HG03520 (cell line): Measurements from ENCODE around the gene ERI3.

ENCODE experiments used
- ATAC-seq: cut with Tn5 transposase; IDR thresholded peaks from one replicate; pipeline ENCODE4 v1.9.1; 2021; ENCODE audit warnings: mild to moderate bottlenecking, moderate library complexity; ENCODE audit not compliant: unreplicated experiment

ERI3 gene

DNA sequence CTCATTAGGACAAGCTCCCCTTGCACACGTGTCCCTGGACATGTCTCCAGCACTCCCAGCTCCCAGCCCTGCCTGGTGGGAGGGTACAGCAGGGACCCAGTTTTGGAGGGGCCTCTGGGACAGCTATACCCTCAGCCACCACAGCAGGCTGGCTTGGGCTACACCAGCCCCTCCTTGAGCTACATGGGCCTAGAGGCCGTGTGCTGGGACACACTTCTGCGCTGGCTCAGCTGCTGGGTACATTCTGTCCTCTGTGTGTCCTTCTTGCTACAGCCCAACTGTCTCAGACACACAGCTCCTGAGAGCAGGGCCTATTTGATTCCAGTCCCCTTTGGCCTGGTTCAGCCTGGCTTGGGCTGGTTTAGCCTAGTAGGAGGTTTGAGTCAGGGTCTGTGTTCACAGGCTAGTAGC lies 115.1 kb downstream of the ERI3 start:
- ATAC-seq: no peak

DNA sequence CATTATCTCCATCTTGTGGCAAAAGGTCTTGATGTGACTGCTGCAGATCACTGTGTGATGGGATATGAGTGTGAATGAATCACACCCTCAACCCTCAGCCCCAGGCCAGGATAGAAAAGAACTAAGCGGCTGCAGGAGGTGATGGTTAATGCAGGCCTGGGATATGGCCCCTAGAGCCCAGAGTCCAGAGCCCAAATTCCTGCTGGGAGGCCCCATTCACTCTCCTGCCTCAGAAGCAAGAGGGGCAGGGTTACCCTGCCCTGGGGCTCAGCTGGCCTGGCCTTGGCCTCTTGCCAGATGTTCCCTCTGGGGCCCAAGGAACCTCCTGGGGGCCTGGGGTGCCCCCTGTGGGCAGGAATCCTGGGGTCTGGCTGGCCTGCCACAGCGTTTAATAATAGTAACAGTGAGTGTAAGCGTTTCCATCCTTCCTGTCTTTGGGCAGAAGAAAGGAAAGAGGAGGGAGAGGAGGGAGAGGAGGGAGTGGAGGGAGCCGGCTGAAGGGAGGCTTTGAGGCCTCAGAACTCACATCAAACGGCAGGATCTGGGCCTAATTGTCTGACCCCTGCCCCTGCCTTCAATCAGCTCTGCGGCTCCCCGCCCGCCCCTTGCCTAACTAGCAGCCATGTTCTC lies 115.6 kb downstream of the ERI3 start:
- no peak for ATAC-seq

DNA sequence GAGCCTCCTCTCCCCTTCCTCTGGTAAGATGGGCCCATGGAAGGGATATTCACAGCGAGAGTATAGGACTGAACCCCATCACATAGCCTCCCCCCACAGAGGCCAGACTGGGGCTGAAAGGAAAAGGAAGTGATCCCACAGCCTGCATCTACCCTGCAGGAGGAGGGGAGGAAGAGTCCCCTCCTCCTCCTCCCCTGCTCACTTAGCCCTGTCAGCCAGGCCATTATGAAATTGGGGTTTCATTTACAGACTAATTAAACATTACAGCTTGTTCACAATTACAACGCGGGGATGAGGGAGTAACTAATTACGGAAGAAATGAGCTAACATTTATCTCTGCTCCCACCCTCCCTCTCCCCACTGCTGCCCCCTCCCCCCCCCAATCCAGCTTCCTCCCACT lies 116.4 kb downstream of the ERI3 start:
- ATAC-seq: no peak

DNA sequence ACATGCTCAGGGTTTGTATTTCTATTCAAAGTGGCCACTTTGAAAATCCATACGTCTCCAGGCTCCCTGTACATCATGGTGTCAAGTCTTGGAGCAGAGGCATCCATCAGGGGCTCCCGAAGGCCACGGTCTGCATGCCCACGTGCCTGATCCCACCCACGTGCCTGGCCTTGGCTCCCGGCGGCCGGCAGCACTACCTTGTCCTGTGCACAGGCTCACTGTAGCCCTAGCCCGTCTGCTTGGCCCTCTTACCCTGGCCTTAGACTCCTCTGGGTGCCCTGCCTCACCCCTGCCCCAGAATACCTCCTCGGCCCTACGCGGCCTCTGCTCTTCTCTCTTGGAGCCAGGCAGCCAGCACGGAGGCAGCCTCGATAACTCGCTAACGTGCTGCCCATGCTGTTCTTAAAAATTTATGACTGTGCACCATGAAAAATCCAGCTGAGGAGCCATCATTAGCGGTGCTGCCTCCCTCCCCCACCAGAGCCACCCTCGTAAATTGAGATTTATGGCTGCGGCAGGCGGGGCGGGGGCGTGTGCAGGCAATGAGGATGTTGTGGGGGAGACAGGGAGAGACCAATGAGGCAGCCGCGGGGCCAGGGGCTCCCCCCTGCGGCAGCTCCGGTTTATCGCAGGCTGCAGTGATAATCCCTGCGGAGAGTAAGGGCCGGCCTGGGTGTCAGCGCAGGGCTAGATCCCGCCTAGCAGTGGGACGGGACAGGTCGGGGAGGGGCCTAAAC lies 117.2 kb downstream of the ERI3 start:
- no peak for ATAC-seq

DNA sequence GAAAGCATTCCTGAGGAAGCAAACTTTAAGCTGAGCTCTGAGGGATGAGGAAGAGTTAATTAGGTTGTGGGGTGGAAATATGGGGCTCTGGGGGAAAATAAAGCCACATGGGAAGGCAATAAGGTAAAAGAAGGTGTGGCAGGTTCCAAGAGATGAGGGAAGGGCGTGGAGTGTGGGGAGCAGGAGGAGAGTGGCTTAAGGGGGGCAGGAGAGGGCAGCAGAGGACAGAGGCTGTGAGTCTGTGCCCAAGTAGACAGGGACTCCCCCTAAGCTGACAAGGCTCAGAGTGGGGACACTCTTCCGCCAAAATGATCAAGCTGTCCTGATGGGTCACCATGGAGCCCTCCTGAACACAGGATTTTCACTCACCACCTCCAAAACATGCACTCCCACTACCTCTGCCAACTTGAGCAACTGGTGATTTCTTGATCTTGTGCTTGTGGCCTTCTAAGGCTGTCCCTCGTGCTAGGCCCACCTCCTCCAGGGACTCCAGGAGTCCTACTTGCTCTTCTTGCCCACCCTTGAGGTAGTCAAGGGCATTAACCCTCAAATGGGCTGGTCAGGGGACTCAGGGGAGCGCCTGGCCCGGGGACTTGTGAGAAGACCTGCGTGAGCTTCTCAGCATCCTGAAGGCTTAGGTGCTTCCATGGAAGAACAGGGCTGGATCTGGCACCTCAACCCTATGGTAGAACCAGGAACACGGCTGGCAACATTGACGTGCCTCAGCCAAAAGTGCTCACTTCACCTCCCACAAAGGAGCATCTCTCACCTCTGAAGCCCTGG lies 118.4 kb downstream of the ERI3 start:
- no peak for ATAC-seq

DNA sequence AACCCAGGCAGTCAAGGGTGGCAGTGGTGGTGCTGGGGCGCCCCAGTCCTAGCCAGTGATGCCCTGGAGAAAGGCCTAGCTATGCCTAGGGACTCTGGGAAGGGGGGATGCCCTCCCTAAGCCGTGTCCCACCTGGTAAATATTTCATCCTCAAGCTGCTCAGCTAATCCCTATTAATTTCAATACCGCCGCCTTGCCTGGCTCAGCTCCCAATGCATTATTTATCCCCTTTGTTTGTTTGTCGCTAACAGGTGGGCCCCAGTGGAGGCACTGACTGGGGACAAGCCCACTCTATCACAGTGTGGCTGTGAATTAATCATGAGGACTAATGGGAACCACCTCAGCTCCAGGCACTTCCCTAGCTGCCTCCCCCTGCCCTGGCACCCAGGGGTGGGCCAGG lies 119.2 kb downstream of the ERI3 start:
- no peak for ATAC-seq

DNA sequence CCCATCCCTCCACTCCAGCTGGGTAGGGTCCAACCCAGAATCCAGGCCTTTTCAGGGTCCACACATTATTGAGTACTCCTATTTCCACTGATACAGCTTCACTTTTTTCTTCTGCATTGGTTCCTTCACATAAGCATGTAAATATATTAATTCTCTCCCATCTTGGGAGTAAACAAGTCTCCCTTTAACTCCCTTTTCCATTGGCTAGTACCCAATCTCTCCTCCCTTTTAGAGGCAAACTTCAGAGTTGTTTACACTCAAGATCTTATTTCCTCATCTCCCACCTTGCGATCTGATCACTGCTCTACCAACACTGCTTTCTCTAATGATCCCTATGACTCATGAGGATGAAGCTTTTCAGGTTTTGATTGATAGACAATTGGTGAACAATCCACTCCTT lies 121.5 kb downstream of the ERI3 start:
- no peak for ATAC-seq

DNA sequence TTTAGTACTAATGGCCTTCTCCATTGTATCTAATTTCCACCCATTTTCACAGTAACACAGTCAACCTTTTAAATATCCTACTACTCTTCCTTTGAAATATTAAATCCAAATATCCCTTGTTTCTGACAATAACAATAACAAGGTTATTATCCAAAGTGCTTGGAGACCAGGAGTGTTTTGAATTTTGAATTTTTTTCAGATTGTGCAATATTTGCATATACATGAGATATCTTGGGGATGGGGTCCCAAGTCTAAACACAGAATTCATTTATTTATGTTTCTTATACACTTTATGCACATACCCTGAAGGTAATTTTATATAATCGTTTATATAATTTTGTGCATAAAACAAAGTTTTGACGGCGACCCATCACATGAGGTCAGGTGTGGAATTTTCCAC lies 124.3 kb downstream of the ERI3 start:
- no peak for ATAC-seq

DNA sequence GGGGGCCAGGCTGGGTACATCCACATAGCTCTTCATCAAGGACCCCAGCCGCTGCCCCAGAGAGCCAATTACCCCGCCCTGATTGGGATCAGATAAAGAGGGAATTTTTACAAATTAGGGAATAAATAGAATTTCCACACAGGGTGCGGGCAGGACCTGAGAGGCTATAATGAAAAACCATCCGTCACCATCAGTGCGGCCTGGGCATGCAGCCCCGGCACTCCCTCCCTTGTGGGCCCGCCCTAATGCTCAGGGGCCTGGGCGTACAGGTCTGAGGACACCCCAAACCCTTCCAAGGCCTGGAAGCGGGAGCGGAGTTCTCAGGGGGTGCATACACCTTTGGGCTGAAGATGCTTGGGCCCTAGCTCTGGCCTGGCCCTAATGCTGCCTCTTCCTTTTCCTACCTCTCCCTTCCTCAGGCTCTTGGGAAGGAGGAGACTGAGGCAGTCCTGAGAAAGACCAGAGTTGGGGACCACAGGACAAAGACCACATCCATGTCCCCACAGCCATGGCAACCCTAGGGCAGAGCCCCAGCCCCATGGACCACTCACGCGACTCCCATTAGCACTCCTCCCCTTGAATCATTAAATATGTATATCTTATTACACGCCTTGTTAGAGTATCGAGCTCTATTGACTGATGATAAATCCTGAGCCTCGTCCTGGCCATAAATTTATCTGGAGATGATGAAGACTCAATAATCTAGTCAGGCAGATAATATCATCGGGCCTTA lies 125.5 kb downstream of the ERI3 start:
- no peak for ATAC-seq

DNA sequence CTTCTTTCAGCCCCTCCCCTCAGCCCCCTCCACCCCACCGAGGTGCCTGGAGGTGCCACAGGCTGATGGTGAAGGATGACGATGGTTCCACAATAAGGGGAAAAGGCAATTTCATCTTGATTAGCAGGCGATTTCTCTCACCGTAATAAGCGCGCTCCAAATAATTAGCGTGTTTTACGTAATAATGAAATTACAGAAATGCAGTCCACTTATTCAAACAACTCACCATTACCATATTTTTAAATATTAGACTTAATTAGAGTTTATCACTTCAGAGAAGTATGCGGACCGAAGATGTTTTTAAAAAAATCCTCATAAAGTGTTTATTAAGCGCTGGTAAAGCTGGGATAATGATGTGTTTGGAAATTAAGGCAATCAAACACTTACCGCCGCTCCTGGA lies 126.8 kb downstream of the ERI3 start:
- ATAC-seq: no peak

DNA sequence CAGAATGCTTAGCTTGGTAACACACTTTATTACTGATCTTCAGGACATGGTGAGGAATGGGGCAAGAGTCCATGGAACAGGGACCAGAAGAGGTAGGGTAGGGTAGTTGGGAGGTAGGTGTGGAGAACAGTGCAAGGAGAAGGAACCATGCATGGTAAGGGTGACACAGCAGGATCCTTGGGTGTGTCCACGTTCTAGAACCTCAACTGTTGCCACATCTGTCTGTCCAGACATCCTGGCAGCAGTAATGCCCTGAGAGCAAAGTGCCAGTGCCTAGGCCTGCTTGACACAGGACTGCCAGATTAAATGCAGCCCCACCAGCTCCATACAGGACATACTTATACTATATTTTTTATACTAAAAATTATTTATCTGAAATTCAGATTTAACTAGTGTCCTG lies 127.8 kb downstream of the ERI3 start:
- no peak for ATAC-seq

DNA sequence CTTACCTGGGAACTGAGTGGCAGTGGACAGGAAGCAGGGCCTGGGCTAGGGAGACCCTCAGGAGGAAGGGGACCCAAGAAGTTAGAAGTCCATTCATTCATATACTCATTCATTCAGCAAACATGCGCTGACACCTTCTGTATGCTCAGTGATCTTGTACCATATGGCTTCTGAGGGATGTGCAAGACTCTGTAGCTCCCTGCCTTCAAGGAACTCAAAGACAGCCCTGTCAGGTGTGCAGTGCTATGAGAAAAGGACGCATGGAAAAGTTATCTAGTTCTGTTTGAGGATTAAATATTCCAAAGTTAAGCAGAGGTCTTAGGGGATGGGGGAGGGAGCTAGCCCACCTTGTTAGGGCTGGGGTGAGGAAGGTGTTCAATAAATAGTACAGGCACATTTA lies 129.3 kb downstream of the ERI3 start:
- ATAC-seq: no peak

DNA sequence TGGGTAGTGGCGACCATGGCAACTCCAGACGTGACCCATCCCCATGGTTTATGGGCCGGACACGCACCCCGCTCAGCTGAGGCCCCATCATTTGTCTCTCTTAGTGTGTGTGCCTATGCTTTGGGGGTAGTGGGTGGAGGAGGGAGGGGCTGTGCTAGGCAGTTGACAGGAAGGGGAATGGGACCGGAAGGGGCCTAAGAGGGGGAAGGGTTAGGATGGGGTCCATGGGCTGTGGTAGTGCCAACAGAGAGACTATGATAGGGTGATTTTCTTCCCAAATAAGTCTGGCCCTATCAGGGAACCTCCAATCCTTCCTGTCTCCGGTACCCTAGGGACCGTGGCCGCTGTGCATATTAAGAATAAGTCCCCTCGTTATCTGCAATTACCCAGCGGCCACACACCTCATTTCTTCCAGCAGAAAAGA lies 131.9 kb downstream of the ERI3 start:
- ATAC-seq: no peak

DNA sequence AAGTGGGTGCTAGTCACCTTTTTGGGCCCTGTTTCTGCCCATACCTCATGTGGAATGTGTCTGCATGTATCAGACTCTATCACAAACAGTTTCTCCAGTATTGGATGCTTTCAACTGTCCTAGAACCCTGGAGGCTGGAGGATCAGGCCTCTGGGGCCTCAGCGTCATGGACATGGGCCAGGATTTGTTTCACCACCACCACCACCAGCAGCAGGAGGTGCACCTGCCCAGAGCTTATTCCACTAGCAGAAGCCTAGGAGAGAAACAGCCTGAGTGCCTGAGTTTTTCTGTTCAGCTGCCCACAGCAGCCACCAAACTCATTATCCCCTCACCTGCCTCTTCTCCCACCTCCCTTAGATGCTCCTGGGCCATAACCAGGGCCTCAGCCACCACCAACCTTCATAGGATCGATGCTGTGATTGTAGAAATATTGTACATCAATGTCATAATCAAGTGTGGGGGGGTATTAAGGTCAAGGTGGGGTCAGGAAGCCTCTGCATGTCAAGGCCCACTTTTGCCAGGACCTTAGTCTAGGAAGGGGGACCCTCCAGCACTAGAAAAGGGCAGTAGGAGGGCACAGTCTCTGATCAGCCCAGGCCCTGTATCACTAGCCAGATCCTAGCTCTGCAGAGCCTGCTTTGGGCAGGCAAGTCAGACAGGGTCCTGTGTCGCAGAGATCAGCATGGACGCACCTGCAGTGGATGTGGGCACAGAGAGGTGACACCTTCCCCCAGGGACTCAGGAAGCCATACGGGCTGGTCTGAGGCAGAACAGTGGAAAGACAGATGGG lies 132.5 kb downstream of the ERI3 start:
- no peak for ATAC-seq

DNA sequence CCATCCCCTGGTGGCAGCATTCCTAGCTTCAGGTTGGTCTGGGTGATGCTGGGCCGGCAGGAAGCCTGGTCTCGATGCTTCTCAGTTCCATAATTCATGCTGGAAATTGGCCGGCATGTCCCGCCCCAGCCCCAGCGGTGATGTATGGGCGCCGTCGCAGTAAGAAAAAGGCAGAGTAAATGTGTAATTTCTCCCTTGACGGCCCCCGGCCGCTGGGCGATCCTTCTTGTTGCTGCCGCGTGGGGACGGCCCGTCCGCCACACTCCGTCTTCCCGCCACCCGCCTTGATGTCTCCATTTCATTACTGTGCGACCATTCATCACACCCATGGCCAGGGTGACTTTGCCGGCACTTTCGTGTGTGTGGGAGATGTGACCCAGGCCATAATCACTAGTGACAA lies 133.3 kb downstream of the ERI3 start:
- no peak for ATAC-seq

DNA sequence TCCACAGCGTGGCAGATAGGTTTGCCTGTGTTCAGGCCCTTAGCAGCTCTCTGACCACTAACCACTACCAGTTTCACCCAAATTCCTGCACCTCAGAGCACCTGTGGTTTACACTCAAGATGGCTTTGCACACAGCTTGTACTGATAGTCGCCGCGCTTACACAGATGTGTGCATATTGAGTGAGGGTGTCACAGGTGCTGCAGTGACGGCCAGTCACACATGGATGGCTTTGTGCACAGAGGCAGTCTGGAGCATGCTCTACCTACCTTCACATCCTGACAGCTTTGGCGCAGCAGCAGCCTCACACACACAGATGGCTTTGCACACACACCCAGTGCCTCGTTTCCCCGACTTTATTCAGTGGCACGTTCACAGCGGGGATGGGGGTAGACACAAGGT lies 134.3 kb downstream of the ERI3 start:
- ATAC-seq: no peak

DNA sequence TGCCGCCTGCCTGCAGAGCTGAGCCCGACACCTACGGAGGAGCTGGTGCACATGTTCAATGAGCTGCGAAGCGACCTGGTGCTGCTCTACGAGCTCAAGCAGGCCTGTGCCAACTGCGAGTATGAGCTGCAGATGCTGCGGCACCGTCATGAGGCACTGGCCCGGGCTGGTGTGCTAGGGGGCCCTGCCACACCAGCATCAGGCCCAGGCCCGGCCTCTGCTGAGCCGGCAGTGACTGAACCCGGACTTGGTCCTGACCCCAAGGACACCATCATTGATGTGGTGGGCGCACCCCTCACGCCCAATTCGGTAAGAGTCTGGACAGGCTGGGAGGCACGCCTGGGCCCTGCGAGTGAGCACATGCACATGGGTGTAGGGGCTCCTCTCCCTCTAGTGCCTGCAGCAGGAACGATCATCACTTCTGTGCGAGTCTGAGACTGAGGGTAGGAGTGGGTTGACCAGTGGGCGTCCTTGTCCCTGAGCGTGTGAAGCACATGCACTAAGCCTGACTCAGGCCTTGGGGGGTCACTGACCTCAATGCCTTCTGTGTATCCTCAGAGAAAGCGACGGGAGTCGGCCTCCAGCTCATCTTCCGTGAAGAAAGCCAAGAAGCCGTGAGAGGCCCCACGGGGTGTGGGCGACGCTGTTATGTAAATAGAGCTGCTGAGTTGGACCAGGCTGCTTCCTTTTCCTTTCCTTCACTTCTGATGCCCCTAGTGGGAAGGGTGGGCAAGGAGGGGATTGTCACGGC lies 134.9 kb downstream of the ERI3 start:
- no peak for ATAC-seq

DNA sequence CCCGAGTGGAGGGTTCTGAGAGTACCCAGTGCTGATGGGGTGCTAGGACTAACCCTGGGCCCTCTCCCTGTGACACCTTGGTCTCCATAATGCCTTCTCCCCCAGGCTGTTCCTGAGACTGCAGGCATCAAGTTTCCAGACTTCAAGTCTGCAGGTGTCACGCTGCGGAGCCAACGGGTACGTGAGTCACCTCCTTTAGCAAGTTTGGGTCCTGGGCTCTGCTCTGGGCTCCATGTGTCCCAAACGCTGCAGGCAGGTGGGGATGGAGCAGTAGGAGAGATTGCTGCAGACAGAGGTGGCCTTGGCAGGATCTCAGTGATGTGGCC lies 135.8 kb downstream of the ERI3 start:
- no peak for ATAC-seq

DNA sequence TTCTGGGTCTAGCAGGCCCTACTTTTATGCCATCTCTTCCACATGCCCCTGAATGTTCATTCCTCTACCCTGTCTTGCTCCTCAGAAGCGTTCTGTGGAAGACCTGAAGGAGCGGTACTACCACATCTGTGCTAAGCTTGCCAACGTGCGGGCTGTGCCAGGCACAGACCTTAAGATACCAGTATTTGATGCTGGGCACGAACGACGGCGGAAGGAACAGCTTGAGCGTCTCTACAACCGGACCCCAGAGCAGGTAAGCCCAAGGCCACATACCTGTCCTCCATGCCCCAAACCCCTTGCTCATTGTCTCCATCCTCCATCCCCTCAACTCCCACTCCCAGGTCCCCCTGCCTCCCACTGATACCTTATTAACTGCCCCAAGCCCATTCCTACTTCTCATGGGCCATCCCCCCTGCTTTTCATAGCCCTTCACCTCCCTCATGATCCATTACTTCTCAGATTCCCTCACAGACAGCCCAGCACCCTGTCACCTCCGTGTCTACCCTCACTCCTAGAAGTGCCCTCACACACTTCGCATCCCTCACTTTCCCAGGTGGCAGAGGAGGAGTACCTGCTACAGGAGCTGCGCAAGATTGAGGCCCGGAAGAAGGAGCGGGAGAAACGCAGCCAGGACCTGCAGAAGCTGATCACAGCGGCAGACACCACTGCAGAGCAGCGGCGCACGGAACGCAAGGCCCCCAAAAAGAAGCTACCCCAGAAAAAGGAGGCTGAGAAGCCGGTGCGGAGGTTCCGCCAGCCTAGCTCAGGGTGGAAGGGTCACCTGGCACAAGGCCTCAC lies 136.4 kb downstream of the ERI3 start:
- no peak for ATAC-seq
